GM18951 (cell line): Measurements from ENCODE around the gene HOXA13.

Experiments used
- POLR2A ChIP-seq: IDR thresholded peaks from 4 replicates; pipeline ENCODE4 v1.6.1; 2011; ENCODE audit warnings: mild to moderate bottlenecking; ENCODE audit not compliant: insufficient read length, insufficient read depth; ENCODE audit errors: extremely low read depth
- in situ Hi-C: fragments of 300-500 bp; cut with MboI; formaldehyde crosslinking; loops from one replicate; pipeline ENCODE4 v1.12.0; 2022; ENCODE audit warnings: low sequenced_read_pairs, mixed read lengths, inconsistent platforms; ENCODE audit not compliant: unreplicated experiment

Gene HOXA13

GRCh38 chr7:27182861-27183681, 16.8 kb downstream of the HOXA13 start:
- no peak for TF ChIP-seq POLR2A
- in situ Hi-C loops: no loop called here

- no peak for TF ChIP-seq POLR2A
- in situ Hi-C loops: no loop called here
Observed at GRCh38 chr7:27182285-27182841, 17.5 kb downstream of the HOXA13 start.

- no peak for TF ChIP-seq POLR2A
- in situ Hi-C loops: no loop called here
Observed at GRCh38 chr7:27181795-27182275, 18.1 kb downstream of the HOXA13 start.

DNA sequence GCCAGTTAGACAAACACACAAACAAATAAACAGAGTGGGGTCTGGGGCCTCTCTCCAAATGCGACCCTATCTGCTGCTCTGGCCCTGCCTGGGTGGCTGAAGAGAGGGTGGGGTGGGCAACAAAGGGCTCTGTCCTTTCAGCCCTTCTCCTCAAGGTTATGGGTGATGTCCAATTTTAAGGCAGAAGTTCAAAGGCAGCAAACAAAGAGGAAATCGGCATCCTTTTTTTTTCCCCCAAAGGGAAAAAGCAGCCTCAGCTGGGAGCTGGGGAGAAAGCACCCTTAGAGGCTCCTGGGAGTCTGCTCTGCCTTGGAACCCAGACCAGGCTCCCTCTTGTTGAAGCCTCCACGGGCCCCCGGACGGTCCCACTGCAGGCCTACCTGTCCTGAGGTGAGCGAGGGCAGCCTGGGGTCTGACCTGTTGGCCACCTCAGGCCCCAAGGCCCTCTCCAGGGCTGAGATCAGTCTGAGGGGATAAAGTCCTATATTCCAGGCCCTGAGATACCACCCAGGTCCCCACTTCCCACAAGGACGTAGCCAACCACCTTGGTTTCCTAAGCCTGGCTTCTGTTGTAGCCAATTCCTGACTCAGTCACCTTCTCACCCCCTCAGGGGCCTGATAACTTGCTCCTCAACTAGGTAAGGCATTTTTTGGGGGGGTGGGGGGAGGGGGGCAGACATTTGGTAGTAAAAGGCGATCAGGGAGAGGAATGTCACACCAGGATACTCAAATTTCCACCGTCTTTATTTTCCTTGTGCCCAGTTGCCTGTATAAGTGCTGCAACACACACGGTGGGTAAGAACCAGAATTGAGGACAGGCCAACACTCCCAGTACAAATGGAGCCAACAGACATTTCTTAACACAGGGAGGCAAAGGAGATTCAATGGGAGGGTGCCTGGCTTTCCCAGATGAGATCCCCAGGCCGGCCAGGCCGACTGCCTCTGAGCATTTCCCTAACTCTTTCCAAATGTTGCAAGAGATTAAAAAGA, 19.2 kb downstream of the HOXA13 start:
- no peak for TF ChIP-seq POLR2A
- in situ Hi-C loops: no loop called here

DNA sequence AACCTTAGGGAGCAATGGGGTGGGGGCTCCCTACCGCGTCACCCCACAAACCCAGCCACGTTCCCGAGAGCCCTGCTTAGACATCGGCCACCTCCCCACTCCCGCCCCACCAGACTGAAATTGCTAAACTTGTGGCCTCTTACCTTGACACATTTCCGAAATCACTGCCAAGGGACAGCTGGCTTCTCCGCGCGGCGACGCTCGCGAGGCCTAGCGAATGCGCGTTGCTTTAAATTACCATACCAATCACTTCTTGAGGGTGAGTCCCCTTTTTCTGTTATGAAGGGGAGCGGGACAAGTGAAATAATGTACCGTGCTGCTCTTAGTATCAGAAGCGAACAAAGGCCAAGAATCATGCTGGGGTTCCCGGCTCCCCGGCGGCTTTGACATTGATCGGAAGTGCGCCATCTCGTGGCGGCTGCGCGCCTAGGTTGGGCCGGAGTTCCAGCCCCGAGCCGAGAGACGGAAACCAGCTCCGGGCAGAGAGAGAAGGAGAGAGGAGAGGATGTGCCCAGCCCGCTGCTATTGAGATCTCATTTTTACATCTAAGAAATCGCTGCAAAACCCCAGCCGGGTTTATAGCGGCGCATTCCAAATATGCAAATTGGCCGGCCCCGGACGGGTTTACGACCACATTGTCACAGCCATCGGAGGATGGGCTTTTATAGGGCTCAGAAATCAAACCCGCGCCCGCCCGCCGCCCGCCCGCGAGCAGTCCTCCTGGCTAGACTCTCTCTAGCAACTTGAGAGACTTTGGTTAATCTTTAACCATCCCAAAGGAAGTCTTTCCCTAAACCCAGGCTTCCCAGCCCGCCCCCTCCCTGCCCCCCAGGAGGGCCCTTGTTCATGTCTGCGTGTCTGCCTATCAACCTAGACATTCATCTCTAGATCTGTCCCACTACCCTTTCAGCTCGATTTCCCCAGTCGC, 20.1 kb downstream of the HOXA13 start:
- in situ Hi-C loops: loop anchor here (10.0 kb wide), 1 partner anchor 1325 kb away; no protein-coding TSS in a partner anchor
- no peak for TF ChIP-seq POLR2A

DNA sequence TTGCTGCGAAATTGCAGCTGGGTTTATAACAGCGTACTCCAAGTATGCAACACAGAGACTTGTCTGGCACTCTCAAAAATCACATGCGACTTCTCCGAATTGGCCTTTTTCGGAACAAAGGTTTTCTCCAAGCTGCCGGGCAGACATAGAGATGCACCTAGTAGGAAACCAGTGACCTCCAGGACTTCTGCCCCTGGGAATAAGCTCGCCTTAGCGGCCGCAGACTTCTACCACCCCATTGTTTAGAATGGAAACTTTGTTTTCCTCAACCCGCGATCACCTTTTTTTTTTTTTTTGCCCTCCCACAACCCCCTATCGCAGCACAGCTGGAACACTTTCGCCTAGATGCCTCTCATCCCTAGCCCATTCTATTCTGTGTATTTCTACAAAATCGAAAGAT, 20.9 kb downstream of the HOXA13 start:
- TF ChIP-seq POLR2A: no peak
- in situ Hi-C loops: loop anchor here (10.0 kb wide), 1 partner anchor 1324 kb away; no protein-coding TSS in a partner anchor

DNA sequence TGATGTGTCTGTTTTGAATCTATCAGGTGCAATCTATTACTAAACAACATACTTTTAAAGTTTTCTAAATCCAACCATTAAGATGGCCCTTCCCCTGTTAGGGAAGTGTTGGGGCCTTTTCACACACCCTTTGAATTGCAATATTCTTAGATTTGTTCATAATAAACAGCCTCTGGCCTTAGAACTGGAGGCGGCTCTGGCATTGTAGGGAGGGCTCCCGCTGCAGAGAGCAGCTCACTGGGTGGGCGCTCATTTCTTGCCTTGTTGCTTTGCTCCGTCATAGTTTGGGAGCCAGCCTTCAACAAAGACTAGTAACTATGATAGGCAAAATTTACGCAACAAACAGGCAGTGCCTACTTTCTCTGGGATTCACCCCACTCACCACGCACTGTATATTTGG, 21.5 kb downstream of the HOXA13 start:
- in situ Hi-C loops: loop anchor here (10.0 kb wide), 1 partner anchor 1324 kb away; no protein-coding TSS in a partner anchor
- TF ChIP-seq POLR2A: no peak

GRCh38 chr7:27177795-27178320, 22.0 kb downstream of the HOXA13 start:
- TF ChIP-seq POLR2A: no peak
- in situ Hi-C loops: loop anchor here (10.0 kb wide), 1 partner anchor 1323 kb away; no protein-coding TSS in a partner anchor

GRCh38 chr7:27176962-27177794, 22.7 kb downstream of the HOXA13 start:
- in situ Hi-C loops: loop anchor here (10.0 kb wide), 1 partner anchor 1322 kb away; no protein-coding TSS in a partner anchor
- TF ChIP-seq POLR2A: no peak

- TF ChIP-seq POLR2A: no peak
- in situ Hi-C loops: loop anchor here (10.0 kb wide), 1 partner anchor 1322 kb away; no protein-coding TSS in a partner anchor
Observed at GRCh38 chr7:27176524-27176845, 23.4 kb downstream of the HOXA13 start.

DNA sequence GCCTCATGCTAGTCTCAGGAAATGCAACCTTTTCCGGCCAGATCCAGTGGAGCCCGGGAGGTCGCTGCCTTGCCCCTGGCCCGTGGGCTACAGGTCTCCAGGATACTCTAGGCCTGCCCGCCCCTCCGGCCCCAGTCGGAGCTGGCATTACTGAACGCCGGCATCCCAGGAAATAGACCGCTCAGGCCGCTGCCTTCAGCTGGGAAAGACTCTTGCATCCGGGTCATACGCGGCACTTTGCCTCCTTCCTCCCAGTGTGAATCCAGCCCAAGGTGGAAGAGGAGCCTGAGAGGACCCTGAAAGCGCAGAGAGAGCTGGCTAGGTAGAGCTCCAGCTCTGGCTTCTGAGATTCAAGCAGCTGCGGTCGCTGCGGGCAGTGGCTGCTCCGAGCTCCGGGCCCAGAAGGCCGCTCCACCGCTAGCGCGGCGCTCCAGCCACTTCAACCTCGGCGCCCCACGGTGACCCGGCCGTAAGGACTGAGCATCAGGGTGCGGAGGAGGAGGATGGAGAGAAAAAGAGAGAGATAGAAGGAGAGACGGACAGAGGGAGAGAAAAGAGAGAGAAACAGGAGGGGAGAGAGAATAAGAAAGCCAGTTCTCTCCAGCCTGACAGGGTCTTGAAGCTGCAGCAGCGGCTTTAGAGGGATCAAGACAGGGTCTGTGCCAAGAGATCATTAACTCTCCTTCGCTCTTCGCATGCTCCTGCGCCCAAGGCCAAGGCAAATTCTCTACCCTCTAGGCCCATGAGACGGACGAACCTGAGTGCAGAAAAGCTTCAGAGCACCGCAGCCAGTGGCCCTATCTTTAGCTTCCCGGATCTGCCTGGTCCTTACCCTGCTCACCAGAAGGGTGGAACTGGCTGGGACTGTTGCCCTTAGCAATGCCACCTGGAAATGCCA, 24.0 kb downstream of the HOXA13 start:
- no peak for TF ChIP-seq POLR2A
- in situ Hi-C loops: loop anchor here (10.0 kb wide), 1 partner anchor 1321 kb away; no protein-coding TSS in a partner anchor
